K562 (cell line): Measurements from ENCODE around the gene GRK4. TPM values are rescaled to one million over a fixed set of nuclear protein-coding genes. Genes with fewer than 3 reads are reported as not detected.

Experiments used
- CBX2 ChIP-seq: fragments of 200-600 bp; sonication (generic); IDR thresholded peaks from one replicate; pipeline ENCODE4 v1.6.1; 2012; ENCODE audit warnings: mild to moderate bottlenecking, low read length, inconsistent platforms; ENCODE audit not compliant: insufficient read depth, poor library complexity, severe bottlenecking
- CEBPB ChIP-seq: fragments of 450-650 bp; IDR thresholded peaks from 2 replicates; pipeline ENCODE4 v1.6.1; 2016; ENCODE audit warnings: missing genetic modification characterization, missing compliant biosample characterization
- DDX20 ChIP-seq: fragments of 450-650 bp; IDR thresholded peaks from 2 replicates; pipeline ENCODE4 v1.6.1; 2016; ENCODE audit warnings: missing genetic modification characterization, low read depth, mild to moderate bottlenecking, missing compliant biosample characterization, moderate library complexity
- FIP1L1 ChIP-seq: fragments of 200-400 bp; formaldehyde crosslinking; IDR thresholded peaks from 2 replicates; pipeline ENCODE4 v1.6.1; 2018; ENCODE audit warnings: mild to moderate bottlenecking, low read depth, low read length; ENCODE audit not compliant: poor library complexity, severe bottlenecking
- HNRNPL ChIP-seq: fragments of 200-400 bp; formaldehyde crosslinking; IDR thresholded peaks from 2 replicates; pipeline ENCODE4 v1.6.1; 2017; ENCODE audit warnings: low read depth, mild to moderate bottlenecking, low read length
- MBD2 ChIP-seq: sonication (generic); IDR thresholded peaks from 2 replicates; pipeline ENCODE4 v1.6.1; 2016; ENCODE audit warnings: low read depth, borderline replicate concordance
- NFRKB ChIP-seq: fragments of 450-650 bp; IDR thresholded peaks from 2 replicates; pipeline ENCODE4 v1.6.1; 2016; ENCODE audit warnings: low read depth
- NR2C1 ChIP-seq, 2 experiments: fragments of 450-650 bp; IDR thresholded peaks; 2 replicates each; pipeline ENCODE4 v1.6.1; 2017; ENCODE audit warnings: mild to moderate bottlenecking in 2 of 2, antibody characterized with exemption in 1 of 2, inconsistent platforms in 1 of 2, missing compliant biosample characterization in 1 of 2, missing genetic modification characterization in 1 of 2
- PHB ChIP-seq: fragments of 250-450 bp; sonication (Bioruptor Pico); IDR thresholded peaks from 2 replicates; pipeline ENCODE4 v1.5.0; 2021
- RAD21 ChIP-seq, 2 experiments: fragments of 250-450 bp in 1 of 2; fragments of 450-650 bp in 1 of 2; sonication (Bioruptor Pico) in 1 of 2; formaldehyde crosslinking in 1 of 2; IDR thresholded peaks in 1 of 2; conservative IDR thresholded peaks in 1 of 2; 2 replicates each; pipeline versions ENCODE4 v1.4.0 to v1.8.0; 2020 to 2022; ENCODE audit warnings: mild to moderate bottlenecking in 2 of 2, moderate library complexity in 1 of 2
- SP1 ChIP-seq: sonication (generic); formaldehyde crosslinking; IDR thresholded peaks from 2 replicates; pipeline ENCODE4 v1.8.1; 2022; ENCODE audit warnings: mild to moderate bottlenecking, missing genetic modification reagents
- SREBF1 ChIP-seq: fragments of 150-350 bp; IDR thresholded peaks from 2 replicates; pipeline ENCODE4 v1.6.1; 2014; ENCODE audit warnings: antibody characterized with exemption, low read depth, low read length, borderline replicate concordance
- SUPT5H ChIP-seq: fragments of 450-650 bp; IDR thresholded peaks from 2 replicates; pipeline ENCODE4 v1.6.1; 2016
- ZFP36 ChIP-seq: fragments of 150-350 bp; IDR thresholded peaks from 2 replicates; pipeline ENCODE4 v1.6.1; 2018; ENCODE audit warnings: low read length, low read depth; ENCODE audit not compliant: partially characterized antibody
- ZNF133 ChIP-seq: fragments of 250-450 bp; sonication (Bioruptor Pico); IDR thresholded peaks from 2 replicates; pipeline ENCODE4 v1.4.0; 2020; ENCODE audit warnings: mild to moderate bottlenecking
- ZNF644 ChIP-seq: fragments of 200-800 bp; sonication (Bioruptor generic); IDR thresholded peaks from 2 replicates; pipeline ENCODE4 v1.6.1; 2016; ENCODE audit warnings: low read depth, missing genetic modification characterization, missing compliant biosample characterization
- ZNF707 ChIP-seq: fragments of 250-450 bp; sonication (Bioruptor Pico); conservative IDR thresholded peaks from 2 replicates; pipeline ENCODE4 v1.8.0; 2022; ENCODE audit warnings: inconsistent platforms, mild to moderate bottlenecking, moderate library complexity
- polyA plus RNA-seq, 8 experiments: library from polyadenylated mRNA; depleted of rRNA in 4 of 8; stranded (reverse) in 5 of 8; unstranded in 3 of 8; fragments of >200 nt; fragmentation: Nextera tagmentation in 2 of 8; fragmentation: Illumina TruSeq in 1 of 8; extraction: Ambion mirVana in 2 of 8; extraction: Trizol in 1 of 8; gene quantifications; 2 replicates each; pipeline versions ENCODE4 v1.2.1 to v1.2.3, GENCODE V29; 2011 to 2014; ENCODE audit warnings: inconsistent platforms in 1 of 8, missing spikeins in 1 of 8
- total RNA-seq, 7 experiments: library from RNA; depleted of rRNA in 6 of 7; stranded (reverse); fragments of >200 nt in 6 of 7; fragmentation: Illumina TruSeq in 2 of 7; extraction: Trizol in 2 of 7; gene quantifications; 2 replicates each; pipeline versions ENCODE4 v1.2.1 to v1.2.3, GENCODE V29; 2011 to 2021; ENCODE audit warnings: low replicate concordance in 1 of 7
- TF ChIP-seq, protein P1 (sequence below): fragments of 250-450 bp; sonication (Bioruptor Pico); IDR thresholded peaks from 2 replicates; pipeline ENCODE4 v1.4.0; 2020; ENCODE audit warnings: mild to moderate bottlenecking, moderate library complexity, borderline replicate concordance
- TF ChIP-seq, protein P2 (sequence below), 2 experiments: fragments of 250-450 bp in 1 of 2; fragments of 450-650 bp in 1 of 2; sonication (Bioruptor Pico) in 1 of 2; IDR thresholded peaks; 2 replicates each; pipeline versions ENCODE4 v1.6.1 to v1.8.0; 2016 to 2021; ENCODE audit warnings: mild to moderate bottlenecking in 2 of 2, moderate library complexity in 2 of 2, missing compliant biosample characterization in 1 of 2, missing genetic modification characterization in 1 of 2
- TF ChIP-seq, protein P3 (sequence below): fragments of 450-650 bp; IDR thresholded peaks from one replicate; pipeline ENCODE4 v1.6.1; 2018; ENCODE audit warnings: mild to moderate bottlenecking, moderate library complexity; ENCODE audit not compliant: partially characterized antibody
- TF ChIP-seq, protein P4 (sequence below): sonication (generic); formaldehyde crosslinking; IDR thresholded peaks from 2 replicates; pipeline ENCODE4 v1.4.0; 2020; ENCODE audit warnings: mild to moderate bottlenecking, missing genetic modification reagents

GRK4 gene
- total and polyA plus RNA-seq, 9 of the 15 experiments (the other 6 are each of a cell fraction or from before 2014, with no cell fraction given): 1.1 to 4.8 (median 2.6) TPM

DNA sequence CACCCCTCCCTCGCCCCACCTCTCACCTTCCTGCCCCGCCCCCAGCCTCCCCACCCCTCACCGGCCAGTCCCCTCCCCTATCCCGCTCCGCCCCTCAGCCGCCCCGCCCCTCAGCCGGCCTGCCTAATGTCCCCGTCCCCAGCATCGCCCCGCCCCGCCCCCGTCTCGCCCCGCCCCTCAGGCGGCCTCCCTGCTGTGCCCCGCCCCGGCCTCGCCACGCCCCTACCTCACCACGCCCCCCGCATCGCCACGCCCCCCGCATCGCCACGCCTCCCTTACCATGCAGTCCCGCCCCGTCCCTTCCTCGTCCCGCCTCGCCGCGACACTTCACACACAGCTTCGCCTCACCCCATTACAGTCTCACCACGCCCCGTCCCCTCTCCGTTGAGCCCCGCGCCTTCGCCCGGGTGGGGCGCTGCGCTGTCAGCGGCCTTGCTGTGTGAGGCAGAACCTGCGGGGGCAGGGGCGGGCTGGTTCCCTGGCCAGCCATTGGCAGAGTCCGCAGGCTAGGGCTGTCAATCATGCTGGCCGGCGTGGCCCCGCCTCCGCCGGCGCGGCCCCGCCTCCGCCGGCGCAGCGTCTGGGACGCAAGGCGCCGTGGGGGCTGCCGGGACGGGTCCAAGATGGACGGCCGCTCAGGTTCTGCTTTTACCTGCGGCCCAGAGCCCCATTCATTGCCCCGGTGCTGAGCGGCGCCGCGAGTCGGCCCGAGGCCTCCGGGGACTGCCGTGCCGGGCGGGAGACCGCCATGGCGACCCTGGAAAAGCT lies 110.9 kb downstream of the GRK4 start, which contains the start of the genes HTT and HTT-AS (continued):
- TF ChIP-seq, protein P1, sequence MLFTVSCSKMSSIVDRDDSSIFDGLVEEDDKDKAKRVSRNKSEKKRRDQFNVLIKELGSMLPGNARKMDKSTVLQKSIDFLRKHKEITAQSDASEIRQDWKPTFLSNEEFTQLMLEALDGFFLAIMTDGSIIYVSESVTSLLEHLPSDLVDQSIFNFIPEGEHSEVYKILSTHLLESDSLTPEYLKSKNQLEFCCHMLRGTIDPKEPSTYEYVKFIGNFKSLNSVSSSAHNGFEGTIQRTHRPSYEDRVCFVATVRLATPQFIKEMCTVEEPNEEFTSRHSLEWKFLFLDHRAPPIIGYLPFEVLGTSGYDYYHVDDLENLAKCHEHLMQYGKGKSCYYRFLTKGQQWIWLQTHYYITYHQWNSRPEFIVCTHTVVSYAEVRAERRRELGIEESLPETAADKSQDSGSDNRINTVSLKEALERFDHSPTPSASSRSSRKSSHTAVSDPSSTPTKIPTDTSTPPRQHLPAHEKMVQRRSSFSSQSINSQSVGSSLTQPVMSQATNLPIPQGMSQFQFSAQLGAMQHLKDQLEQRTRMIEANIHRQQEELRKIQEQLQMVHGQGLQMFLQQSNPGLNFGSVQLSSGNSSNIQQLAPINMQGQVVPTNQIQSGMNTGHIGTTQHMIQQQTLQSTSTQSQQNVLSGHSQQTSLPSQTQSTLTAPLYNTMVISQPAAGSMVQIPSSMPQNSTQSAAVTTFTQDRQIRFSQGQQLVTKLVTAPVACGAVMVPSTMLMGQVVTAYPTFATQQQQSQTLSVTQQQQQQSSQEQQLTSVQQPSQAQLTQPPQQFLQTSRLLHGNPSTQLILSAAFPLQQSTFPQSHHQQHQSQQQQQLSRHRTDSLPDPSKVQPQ (CRISPR knock-in tag): no peak
- TF ChIP-seq NR2C1 (IDR thresholded peaks at IDR 0.05): no peak
- TF ChIP-seq NR2C1 (tag; IDR thresholded peaks at IDR 0.05): no peak
- TF ChIP-seq MBD2: peak; percentile 67
- peak; percentile 79 for TF ChIP-seq SUPT5H
- TF ChIP-seq, protein P2, sequence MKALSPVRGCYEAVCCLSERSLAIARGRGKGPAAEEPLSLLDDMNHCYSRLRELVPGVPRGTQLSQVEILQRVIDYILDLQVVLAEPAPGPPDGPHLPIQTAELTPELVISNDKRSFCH (CRISPR knock-in tag; IDR thresholded peaks at IDR 0.05): no peak
- TF ChIP-seq, protein P2 (tag; IDR thresholded peaks at IDR 0.05): no peak
- TF ChIP-seq DDX20 (tag): no peak
- TF ChIP-seq SP1: peak; percentile 95
- TF ChIP-seq, protein P3, sequence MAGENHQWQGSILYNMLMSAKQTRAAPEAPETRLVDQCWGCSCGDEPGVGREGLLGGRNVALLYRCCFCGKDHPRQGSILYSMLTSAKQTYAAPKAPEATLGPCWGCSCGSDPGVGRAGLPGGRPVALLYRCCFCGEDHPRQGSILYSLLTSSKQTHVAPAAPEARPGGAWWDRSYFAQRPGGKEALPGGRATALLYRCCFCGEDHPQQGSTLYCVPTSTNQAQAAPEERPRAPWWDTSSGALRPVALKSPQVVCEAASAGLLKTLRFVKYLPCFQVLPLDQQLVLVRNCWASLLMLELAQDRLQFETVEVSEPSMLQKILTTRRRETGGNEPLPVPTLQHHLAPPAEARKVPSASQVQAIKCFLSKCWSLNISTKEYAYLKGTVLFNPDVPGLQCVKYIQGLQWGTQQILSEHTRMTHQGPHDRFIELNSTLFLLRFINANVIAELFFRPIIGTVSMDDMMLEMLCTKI: no peak
- no peak for TF ChIP-seq ZNF133 (CRISPR knock-in tag)
- no peak for TF ChIP-seq CEBPB (tag)
- TF ChIP-seq NFRKB: no peak
- no peak for TF ChIP-seq ZNF644 (tag)
- no peak for TF ChIP-seq SREBF1
- no peak for TF ChIP-seq PHB
- TF ChIP-seq ZFP36: no peak
- TF ChIP-seq RAD21 (CRISPR knock-in tag; conservative IDR thresholded peaks at IDR 0.05 in 1 of 2, IDR thresholded peaks at IDR 0.05 in 1 of 2): 0 out of 4 replicates have a peak, but pooled peaks of 1 of the 2 experiments have one; percentile 8
- TF ChIP-seq, protein P4, sequence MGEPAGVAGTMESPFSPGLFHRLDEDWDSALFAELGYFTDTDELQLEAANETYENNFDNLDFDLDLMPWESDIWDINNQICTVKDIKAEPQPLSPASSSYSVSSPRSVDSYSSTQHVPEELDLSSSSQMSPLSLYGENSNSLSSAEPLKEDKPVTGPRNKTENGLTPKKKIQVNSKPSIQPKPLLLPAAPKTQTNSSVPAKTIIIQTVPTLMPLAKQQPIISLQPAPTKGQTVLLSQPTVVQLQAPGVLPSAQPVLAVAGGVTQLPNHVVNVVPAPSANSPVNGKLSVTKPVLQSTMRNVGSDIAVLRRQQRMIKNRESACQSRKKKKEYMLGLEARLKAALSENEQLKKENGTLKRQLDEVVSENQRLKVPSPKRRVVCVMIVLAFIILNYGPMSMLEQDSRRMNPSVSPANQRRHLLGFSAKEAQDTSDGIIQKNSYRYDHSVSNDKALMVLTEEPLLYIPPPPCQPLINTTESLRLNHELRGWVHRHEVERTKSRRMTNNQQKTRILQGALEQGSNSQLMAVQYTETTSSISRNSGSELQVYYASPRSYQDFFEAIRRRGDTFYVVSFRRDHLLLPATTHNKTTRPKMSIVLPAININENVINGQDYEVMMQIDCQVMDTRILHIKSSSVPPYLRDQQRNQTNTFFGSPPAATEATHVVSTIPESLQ (CRISPR knock-in tag): no peak
- TF ChIP-seq HNRNPL: no peak
- TF ChIP-seq FIP1L1: peak; percentile 75
- no peak for TF ChIP-seq CBX2
- no peak for TF ChIP-seq ZNF707 (CRISPR knock-in tag)
